Subcutaneous preadipocyte (primary cell): Measurements from ENCODE around the gene CIB1. TPM values are rescaled to one million over a fixed set of nuclear protein-coding genes. Genes with fewer than 3 reads are reported as not detected.

ENCODE experiments used
- small RNA-seq: library from RNA; depleted of rRNA; stranded (forward); fragments of <200 nt; gene quantifications from one replicate; pipeline ENCODE3, GENCODE V24; 2012
- total RNA-seq: library from RNA; depleted of rRNA; stranded (reverse); fragments of >200 nt; gene quantifications from 2 replicates; pipeline ENCODE4 v1.2.3, GENCODE V29; 2012

The CIB1 gene
- 24.6 and 29.4 TPM in 2 replicates for total RNA-seq

DNA sequence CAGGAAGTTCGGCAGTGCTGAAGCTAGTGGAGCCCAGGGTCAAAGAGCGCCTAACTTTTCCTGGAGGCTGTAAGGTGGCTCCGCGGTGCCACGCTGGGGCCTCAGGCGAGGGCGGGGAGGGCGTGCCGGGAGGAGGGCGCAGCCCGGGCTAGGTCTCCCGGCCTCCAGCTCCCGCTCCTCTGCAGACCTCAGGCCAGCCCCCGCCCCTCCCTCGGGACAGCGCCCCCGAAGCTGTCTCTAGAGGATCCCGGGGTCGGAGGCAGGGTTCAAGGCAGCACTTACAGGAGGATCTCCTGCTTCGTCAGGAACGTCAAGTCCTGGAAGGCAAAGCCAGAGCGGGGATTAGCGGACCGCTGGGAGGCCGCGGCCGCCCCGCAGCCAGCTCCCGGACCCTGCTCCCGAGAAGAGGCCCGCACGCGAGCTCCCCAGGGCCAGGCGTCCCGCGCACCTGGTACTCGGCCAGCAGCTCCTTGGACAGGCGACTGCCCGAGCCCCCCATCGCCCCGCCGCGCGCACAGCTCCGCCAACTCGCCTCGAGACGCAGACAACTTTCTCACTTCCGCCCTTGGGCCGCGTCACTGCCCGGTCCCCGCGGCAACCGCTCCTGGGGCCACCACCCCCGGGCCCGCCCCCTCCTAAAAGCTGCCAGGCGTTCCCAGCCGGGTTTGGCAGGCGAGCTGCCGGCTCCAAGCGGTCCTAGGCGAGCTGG, at the start of gene CIB1:
CIB1 (minus strand) TSS at position 555 of the 709 bp plus-strand sequence; CDS start at position 499, 56 bp downstream.

DNA sequence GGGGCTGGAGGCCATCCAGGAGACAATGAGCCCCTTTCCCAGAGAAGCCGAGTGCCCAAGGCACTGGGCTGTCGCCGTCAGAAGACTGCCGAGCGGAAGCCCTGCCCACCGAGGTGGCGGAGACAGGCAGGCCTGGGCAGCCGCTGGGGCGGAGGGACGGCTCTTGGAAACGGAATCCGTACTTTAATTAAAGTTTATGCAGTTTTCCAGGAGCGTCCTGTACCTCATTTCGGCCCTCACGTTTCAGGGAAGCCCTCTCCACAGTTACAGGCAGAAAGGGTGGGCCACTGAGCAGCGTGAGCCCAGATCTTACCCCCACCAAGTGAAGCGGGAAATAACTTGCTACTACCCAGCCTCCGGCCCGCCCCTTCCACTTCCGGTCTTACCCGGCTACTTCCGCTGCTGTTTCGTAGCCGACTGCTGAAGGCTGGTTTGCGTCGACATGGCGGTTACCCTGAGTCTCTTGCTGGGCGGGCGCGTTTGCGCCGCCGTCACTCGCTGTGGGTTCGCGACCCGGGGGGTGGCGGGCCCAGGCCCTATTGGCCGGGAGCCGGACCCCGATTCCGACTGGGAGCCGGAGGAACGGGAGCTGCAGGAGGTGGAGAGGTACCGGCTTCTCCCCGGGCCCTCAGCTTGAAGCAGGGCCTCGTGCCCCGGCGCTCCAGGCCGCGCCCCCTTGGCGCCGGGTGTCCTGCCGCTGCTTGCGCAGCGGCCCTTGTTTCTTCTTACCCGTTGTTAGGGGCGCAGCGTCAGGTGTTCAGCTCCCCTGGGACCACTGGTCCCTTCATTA, 31.7 kb upstream of the CIB1 start, which contains the start of gene NGRN:
NGRN (plus strand) TSS at position 402 of the 790 bp plus-strand sequence; CDS start at position 443, 41 bp downstream.

DNA sequence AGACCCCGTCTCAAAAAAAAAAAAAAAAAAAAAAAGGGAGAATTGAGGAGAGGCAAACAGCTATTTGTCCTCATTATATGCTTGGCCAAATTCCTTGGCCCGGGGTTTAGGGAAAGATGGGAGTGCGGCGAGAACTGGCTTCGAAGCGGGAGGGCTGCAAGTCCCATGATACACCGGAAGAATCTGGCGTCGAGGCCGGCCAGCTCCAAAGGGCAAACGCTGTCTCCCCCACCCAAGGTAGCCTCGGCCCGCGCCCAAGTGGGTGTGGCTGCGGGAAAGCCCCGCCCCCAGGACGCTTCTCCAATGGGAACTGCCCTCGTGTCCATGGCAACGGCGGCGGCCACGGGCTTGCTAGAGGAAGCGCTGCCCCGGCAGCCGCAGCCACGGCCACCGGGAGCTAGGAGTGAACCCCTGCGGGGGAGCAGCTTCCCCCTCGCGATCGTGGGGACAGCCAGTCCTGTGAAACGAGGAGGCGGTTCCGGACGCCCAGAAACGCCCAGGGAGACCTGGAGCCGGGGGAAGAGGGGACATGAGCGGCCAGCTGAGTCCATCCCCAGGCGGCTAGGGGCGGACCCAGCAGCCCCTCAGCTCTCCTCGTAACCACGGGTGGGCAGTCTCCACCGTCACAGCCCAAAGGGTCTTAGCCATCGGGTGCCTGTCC, 15.6 kb upstream of the CIB1 start, which contains the start of gene TTLL13:
TTLL13 (plus strand) TSS at position 354 of the 661 bp plus-strand sequence. CDS start 1,075 bp downstream, outside the sequence.

DNA sequence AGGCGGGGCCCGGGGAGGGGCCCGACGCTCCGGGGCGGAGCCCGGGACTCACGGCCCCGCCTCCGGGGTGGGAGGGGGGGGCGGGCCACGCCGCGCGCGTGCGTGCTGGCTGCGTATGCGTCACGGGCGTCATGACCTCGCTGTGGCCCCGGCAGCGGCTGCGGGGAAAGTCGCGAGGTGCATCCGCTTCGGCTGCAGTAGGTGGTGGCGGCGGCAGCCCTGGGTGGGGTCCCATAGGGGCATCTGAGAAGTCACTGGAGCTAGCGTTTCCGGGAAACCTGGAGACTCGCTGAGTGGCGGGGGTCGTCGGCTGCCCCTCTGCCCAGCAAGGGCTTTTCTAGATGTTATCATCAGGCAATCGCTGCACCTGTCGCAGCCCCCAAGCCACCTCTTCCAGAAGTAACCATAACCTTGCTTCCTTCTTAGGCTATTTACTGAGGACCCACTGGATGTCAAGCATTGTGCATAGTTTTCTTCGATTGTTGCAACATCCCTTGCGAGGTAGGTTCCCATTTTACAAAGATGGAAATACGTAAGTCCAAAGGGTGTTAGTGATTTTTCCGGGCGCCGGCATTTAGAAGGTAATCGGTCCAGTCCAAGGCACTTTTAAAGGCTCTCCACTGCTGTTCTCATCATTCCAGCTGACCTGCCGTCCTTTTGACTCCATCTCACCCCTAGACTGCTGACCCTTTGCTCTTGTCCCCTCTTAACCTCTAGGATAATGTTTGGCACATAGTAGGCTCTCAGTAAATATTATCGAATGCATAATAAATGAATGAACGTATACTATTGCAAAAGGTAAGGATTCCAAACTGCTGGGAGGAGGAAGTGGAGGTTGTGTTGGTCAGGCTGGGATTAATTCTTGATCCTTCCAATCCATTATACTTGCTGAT, 601 bp upstream of the CIB1 start, which contains the start of gene GDPGP1:
GDPGP1 (plus strand) TSS at position 114 of the 893 bp plus-strand sequence. CDS start 6,700 bp downstream, outside the sequence.

DNA sequence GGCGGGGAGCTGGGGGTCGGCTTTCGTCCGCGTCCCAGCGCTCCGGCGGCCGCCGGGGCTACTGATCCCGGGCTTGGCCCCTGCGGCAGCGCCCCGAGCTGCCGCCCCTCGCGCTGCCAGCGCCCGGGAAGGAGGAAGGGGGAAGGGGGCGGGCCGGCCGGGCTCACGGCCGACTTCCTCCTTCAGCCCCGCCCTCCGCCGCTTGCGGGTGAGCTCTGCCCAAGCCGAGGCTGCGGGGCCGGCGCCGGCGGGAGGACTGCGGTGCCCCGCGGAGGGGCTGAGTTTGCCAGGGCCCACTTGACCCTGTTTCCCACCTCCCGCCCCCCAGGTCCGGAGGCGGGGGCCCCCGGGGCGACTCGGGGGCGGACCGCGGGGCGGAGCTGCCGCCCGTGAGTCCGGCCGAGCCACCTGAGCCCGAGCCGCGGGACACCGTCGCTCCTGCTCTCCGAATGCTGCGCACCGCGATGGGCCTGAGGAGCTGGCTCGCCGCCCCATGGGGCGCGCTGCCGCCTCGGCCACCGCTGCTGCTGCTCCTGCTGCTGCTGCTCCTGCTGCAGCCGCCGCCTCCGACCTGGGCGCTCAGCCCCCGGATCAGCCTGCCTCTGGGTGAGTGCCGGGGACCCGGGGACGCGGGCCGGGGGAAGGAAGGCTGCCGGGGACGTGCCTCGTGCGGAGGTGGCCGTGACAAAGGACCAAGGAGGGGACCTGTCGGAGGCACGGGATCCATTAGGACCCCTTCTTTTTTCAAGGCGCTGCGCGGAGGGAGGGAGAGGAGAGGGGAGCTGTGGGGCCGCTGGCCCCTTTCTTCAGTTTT, 32.4 kb downstream of the CIB1 start, which contains the start of gene SEMA4B:
SEMA4B (plus strand) TSS at position 201 of the 814 bp plus-strand sequence; CDS start at position 450, 249 bp downstream.

Small RNA genes within 50 kb of the gene (small RNA-seq; reads per million reads assigned to genes)
- gene AC091167.3 = not detected

Other genes starting within 250 kb of the CIB1 start
- 8.8 and 14.5 TPM in 2 replicates for gene ZNF710, start 232.6 kb downstream of the CIB1 start, total RNA-seq
- 29.4 and 37.7 TPM in 2 replicates for gene IDH2, start 131.5 kb downstream of the CIB1 start, total RNA-seq
- gene SEMA4B, start 32.6 kb downstream of the CIB1 start, total RNA-seq = 11.0 and 16.4 TPM in 2 replicates
- 5.5 and 7.0 TPM in 2 replicates for gene GDPGP1, start 268 bp upstream of the CIB1 start, total RNA-seq
- under 0.01 TPM in 1 of 2 replicates, not detected in the other for gene TTLL13, start 15.6 kb upstream of the CIB1 start, total RNA-seq
- gene NGRN, start 31.7 kb upstream of the CIB1 start, total RNA-seq = 26.8 and 29.5 TPM in 2 replicates
- 0.73 and 0.98 TPM in 2 replicates for gene ZNF774, start 118.3 kb upstream of the CIB1 start, total RNA-seq
- gene IQGAP1, start 154.3 kb upstream of the CIB1 start, total RNA-seq = 226 and 287 TPM in 2 replicates